AG04450 (cell line): ENCODE results near the gene AEBP1. TPM values are rescaled to one million over a fixed set of nuclear protein-coding genes. Genes with fewer than 3 reads are reported as not detected.

ENCODE experiments used
- CTCF ChIA-PET: fragments of 300-600, 350-600 bp; formaldehyde crosslinking; extraction: SDS; loops from one replicate; lab custom pipeline; 2022; ENCODE audit warnings: antibody characterized with exemption, inconsistent platforms; lab: Charles Lee
- POLR2A ChIA-PET: fragments of 350-600 bp; formaldehyde crosslinking; extraction: SDS; loops from one replicate; lab custom pipeline; 2021; ENCODE audit warnings: antibody characterized with exemption, inconsistent platforms; lab: Yijun Ruan, JAX
- DNase-seq: peaks from one replicate; pipeline ENCODE4 v3.0.0-alpha.2; 2011; ENCODE audit warnings: low read depth, low spot score
- H3K27ac ChIP-seq: one replicate; pipeline ENCODE4 v1.5.1; 2012; ENCODE audit warnings: low read depth, low read length, control low read depth
- H3K27me3 ChIP-seq: one replicate; pipeline ENCODE4 v1.6.0; 2012; ENCODE audit warnings: low read length; ENCODE audit not compliant: control insufficient read depth, insufficient read depth
- H3K4me3 ChIP-seq: 2 replicates; pipeline ENCODE4 v1.5.1; 2011; ENCODE audit warnings: mild to moderate bottlenecking, low read depth, low read length, control low read depth
- H3K9me3 ChIP-seq: 2 replicates; pipeline ENCODE4 v1.5.1; 2012; ENCODE audit warnings: low read length; ENCODE audit not compliant: control insufficient read depth, insufficient read depth
- polyA plus RNA-seq: library from polyadenylated mRNA; depleted of rRNA; stranded (reverse); fragments of >200 nt; gene quantifications from 2 replicates; pipeline ENCODE4 v1.2.3, GENCODE V29; 2011
- TF ChIP-seq, protein P1 (sequence below): IDR thresholded peaks from 2 replicates; pipeline ENCODE4 v1.5.1; 2011; ENCODE audit warnings: low read depth, low read length, control low read depth, inconsistent platforms

AEBP1 gene
- polyA plus RNA-seq, 1 experiment = 18.5 TPM

DNA sequence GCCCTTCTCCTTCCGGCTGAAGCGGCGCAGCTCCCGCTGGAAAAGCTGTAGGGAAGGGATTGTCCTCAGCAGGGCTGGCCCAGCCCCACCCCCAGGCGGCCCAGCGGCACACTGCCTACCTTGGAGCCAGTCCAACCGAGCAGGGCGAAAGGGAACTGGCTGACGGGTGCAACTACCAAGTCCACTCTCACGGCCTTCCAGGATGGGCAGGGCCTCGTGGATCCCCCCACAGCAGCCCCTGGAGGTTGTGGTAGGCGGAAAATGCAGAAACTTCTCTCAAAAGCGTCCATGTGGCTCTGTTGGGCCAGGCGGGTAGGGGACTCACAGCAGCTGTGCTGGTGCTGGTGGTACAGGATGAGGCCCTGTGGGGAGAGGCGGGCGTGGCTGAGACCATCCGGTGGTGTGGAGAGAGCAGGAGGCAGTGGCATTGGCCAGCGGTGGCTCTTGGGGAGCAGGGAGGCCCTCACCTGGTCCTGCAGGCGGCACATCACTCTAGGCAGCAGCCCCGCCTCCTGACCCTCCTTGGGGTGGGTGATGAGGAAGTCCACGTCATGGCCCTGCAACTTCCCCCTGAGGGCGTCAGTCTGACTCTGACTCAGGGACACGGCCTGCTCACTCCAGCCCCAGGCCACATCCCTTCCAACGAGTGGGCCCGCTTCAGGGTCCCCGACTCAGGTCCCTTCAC lies 30.3 kb upstream of the AEBP1 start:
- no peak overlapping the region for H3K27ac ChIP-seq
- no peaks in the 10 kb centered on the region for H3K9me3 ChIP-seq
- no peaks in the 10 kb centered on the region for H3K27me3 ChIP-seq
- ChIA-PET CTCF (interaction anchor here (3.8 kb wide), 1 partner anchor 122 kb away, joined by 39 read pairs; no protein-coding TSS in a partner anchor), POLR2A (interaction anchor here (1.4 kb wide), 1 partner anchor 15 kb away, joined by 4 read pairs; no protein-coding TSS in a partner anchor)
- H3K4me3 ChIP-seq = no peak overlapping the region
- TF ChIP-seq, protein P1, sequence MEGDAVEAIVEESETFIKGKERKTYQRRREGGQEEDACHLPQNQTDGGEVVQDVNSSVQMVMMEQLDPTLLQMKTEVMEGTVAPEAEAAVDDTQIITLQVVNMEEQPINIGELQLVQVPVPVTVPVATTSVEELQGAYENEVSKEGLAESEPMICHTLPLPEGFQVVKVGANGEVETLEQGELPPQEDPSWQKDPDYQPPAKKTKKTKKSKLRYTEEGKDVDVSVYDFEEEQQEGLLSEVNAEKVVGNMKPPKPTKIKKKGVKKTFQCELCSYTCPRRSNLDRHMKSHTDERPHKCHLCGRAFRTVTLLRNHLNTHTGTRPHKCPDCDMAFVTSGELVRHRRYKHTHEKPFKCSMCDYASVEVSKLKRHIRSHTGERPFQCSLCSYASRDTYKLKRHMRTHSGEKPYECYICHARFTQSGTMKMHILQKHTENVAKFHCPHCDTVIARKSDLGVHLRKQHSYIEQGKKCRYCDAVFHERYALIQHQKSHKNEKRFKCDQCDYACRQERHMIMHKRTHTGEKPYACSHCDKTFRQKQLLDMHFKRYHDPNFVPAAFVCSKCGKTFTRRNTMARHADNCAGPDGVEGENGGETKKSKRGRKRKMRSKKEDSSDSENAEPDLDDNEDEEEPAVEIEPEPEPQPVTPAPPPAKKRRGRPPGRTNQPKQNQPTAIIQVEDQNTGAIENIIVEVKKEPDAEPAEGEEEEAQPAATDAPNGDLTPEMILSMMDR = no peak
- DNase-seq = no peak

DNA sequence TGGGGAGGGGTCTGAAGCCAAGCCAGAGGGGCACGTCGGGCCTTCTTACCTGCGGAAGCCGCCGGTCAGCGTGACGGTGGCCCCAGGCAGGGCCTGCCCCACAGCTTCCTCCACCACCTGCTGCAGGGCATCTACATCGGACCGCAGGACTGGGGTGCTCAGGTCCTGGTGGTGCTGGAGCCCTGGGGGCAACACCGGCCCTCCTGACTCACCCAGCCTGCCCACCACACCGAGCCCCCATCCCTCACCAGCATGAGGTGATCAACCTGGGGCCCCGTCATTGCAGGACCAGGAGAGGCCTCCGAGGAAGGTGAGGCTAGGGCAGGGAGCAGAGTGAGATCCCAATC lies 29.8 kb upstream of the AEBP1 start:
- POLR2A ChIA-PET = no interaction called here
- Histone ChIP-seq H3K27me3 (no peaks in the 10 kb centered on the region), H3K9me3 (no peaks in the 10 kb centered on the region), H3K27ac (peak overlapping the region; percentile 31), H3K4me3 (no peak overlapping the region)
- CTCF ChIA-PET = no interaction called here
- DNase-seq = no peak
- TF ChIP-seq, protein P1 = no peak

DNA sequence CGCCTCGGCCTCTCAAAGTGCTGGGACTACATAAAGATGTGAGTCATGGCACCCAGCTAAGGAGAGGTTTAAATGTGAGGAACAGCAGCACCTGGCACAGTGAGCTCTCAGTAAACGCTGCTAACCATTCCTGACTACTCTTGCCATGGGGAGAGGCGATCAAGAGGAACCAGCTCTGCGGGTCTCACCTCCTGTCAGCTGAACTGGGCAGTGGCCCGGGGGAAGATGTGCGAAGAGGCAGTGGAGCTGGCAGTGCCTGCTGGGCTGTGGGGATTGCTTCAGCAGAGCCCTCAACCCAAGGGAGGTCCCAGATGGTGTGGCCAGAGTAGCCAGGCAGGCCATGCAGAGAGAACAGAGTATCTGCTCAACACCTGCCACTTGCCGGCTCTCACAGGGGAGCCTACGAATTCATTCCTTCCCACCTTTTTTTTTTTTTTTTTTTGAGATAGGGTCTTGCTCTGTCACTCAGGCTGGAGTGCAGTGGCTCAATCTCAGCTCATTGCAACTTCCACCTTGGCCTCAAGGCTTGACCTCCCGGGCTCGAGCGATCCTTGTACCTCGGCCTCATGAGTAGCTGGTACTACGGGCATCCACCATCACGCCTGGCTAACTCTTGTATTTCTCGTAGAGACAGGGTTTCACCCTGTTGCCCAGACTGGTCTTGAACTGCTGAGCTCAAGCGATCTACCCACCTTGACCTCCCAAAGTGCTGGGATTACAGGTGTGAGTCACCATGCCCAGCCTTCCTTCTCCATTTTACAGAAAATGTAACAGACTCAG lies 28.7 kb upstream of the AEBP1 start:
- Histone ChIP-seq H3K9me3 (no peaks in the 10 kb centered on the region; the same call in 1 of the 2 replicates), H3K27ac (no peak overlapping the region), H3K27me3 (no peaks in the 10 kb centered on the region), H3K4me3 (no peak overlapping the region)
- ChIA-PET POLR2A (interaction anchor here (0.6 kb wide), 1 partner anchor 13 kb away, joined by 5 read pairs; no protein-coding TSS in a partner anchor), CTCF (interaction anchor here (0.7 kb wide), 1 partner anchor 165 kb away, joined by 3 read pairs; no protein-coding TSS in a partner anchor)
- TF ChIP-seq, protein P1 = no peak
- no peak for DNase-seq

DNA sequence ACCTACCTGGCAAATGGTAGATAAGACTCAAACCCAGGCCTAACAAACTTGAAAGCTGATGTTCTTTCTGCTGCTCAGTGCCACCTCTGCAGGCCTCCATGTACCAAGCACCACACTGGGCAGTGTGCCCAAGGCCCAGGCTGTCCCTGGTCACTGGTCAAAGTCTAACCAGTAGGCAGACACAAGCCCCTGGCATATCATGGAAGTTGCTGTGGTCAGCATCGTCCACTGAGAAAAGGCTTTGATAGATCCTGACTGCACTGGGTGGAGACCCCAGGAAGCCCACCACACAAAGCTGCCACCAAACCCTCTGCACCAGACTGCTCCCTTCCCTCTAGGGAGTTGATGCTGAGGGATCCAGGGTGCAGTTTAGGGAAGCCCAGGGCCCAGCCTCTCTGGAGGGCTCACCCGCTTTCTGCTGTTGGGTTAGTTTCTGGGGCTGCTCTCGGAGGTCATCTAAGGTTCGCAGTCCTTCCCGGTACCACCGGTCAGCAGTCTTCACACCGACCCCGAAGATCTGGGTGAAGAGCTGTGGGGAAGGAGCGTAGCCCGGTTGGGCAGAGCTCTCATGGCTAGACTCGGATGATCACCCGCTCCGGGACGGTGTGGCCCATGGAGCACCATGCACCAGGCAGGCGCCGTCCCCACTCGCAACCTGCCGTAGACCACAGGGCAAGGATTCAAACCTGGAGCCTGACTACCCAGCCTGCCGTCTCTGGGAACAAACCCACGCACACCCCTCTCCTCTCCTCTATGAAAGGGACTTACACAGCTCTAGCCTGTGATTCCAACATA lies 27.8 kb upstream of the AEBP1 start:
- no peak for DNase-seq
- no peak overlapping the region for H3K4me3 ChIP-seq
- no peaks in the 10 kb centered on the region for H3K27me3 ChIP-seq
- H3K27ac ChIP-seq = no peak overlapping the region
- H3K9me3 ChIP-seq = no peaks in the 10 kb centered on the region; the same call in 1 of the 2 replicates
- POLR2A ChIA-PET = interaction anchor here (0.6 kb wide), 1 partner anchor 12 kb away, joined by 5 read pairs; no protein-coding TSS in a partner anchor
- TF ChIP-seq, protein P1 = no peak
- CTCF ChIA-PET = no interaction called here
